HepG2 (cell line): Measurements from ENCODE around the gene CEBPA. TPM values are rescaled to one million over a fixed set of nuclear protein-coding genes. Genes with fewer than 3 reads are reported as not detected.

Experiments used
- CCDC6 ChIP-seq: sonication (generic); formaldehyde crosslinking; IDR thresholded peaks from 2 replicates; pipeline ENCODE4 v1.8.1; 2022; ENCODE audit warnings: mild to moderate bottlenecking, missing genetic modification reagents, moderate library complexity
- KLF11 ChIP-seq: IDR thresholded peaks from 2 replicates; pipeline ENCODE4 v1.6.1; 2016; ENCODE audit warnings: missing compliant biosample characterization
- NFKB2 ChIP-seq: sonication (generic); formaldehyde crosslinking; IDR thresholded peaks from 2 replicates; pipeline ENCODE4 v1.4.0; 2020; ENCODE audit warnings: missing genetic modification reagents, borderline replicate concordance
- NFKBIZ ChIP-seq: IDR thresholded peaks from 2 replicates; pipeline ENCODE4 v1.6.1; 2018; ENCODE audit warnings: missing genetic modification reagents, missing compliant biosample characterization
- PCBP2 ChIP-seq: fragments of 200-400 bp; formaldehyde crosslinking; optimal IDR thresholded peaks from 2 replicates; pipeline ENCODE3; 2018; ENCODE audit warnings: low read length, low read depth; ENCODE audit not compliant: poor library complexity, severe bottlenecking
- PITX1 ChIP-seq: sonication (generic); formaldehyde crosslinking; IDR thresholded peaks from 2 replicates; pipeline ENCODE4 v1.5.1; 2020; ENCODE audit warnings: mild to moderate bottlenecking, missing genetic modification reagents
- RARA ChIP-seq: IDR thresholded peaks from 2 replicates; pipeline ENCODE4 v1.6.1; 2016; ENCODE audit warnings: missing genetic modification reagents, missing compliant biosample characterization
- SKI ChIP-seq: fragments of 450-650 bp; IDR thresholded peaks from one replicate; pipeline ENCODE4 v1.6.1; 2018; ENCODE audit warnings: mild to moderate bottlenecking; ENCODE audit not compliant: partially characterized antibody
- THAP11 ChIP-seq: IDR thresholded peaks from 2 replicates; pipeline ENCODE4 v1.6.1; 2016; ENCODE audit warnings: missing biosample characterization, missing genetic modification reagents
- ZC3H13 ChIP-seq: sonication (generic); formaldehyde crosslinking; IDR thresholded peaks from 2 replicates; pipeline ENCODE4 v1.8.1; 2023; ENCODE audit warnings: mild to moderate bottlenecking, missing genetic modification reagents, moderate library complexity
- ZNF343 ChIP-seq: sonication (generic); formaldehyde crosslinking; IDR thresholded peaks from 2 replicates; pipeline ENCODE4 v1.4.0; 2020; ENCODE audit warnings: mild to moderate bottlenecking, missing genetic modification reagents
- ZNF431 ChIP-seq: sonication (generic); formaldehyde crosslinking; IDR thresholded peaks from 2 replicates; pipeline ENCODE4 v1.9.0; 2022; ENCODE audit warnings: missing genetic modification reagents, low read depth, mild to moderate bottlenecking, borderline replicate concordance
- ZNF788 ChIP-seq: sonication (generic); formaldehyde crosslinking; IDR thresholded peaks from 2 replicates; pipeline ENCODE4 v1.5.0; 2020; ENCODE audit warnings: mild to moderate bottlenecking, missing genetic modification reagents, borderline replicate concordance
- polyA plus RNA-seq, 8 experiments: library from polyadenylated mRNA; depleted of rRNA in 3 of 8; stranded (reverse) in 7 of 8; unstranded in 1 of 8; fragments of >200 nt; fragmentation: Illumina TruSeq in 4 of 8; extraction: Trizol in 4 of 8; gene quantifications; 2 replicates each; pipeline versions ENCODE4 v1.2.1 to v1.2.3, GENCODE V29; 2011 to 2016; ENCODE audit warnings: low read depth in 4 of 8, missing spikeins in 1 of 8, mixed read lengths in 1 of 8; ENCODE audit not compliant: insufficient read depth in 1 of 8
- total RNA-seq, 5 experiments: library from RNA; depleted of rRNA; stranded (reverse); fragments of >200 nt; fragmentation: Illumina TruSeq; extraction: Trizol; gene quantifications; 2 replicates each; pipeline ENCODE4 v1.2.3, GENCODE V29; 2016; ENCODE audit warnings: low read depth in 1 of 5
- TF ChIP-seq, protein P1 (sequence below): sonication (generic); formaldehyde crosslinking; conservative IDR thresholded peaks from 2 replicates; pipeline ENCODE4 v1.4.0; 2020; ENCODE audit warnings: missing genetic modification reagents
- TF ChIP-seq, protein P2 (sequence below): sonication (generic); formaldehyde crosslinking; IDR thresholded peaks from 2 replicates; pipeline ENCODE4 v1.5.0; 2020; ENCODE audit warnings: mild to moderate bottlenecking, missing genetic modification reagents
- TF ChIP-seq, protein P3 (sequence below): sonication (generic); formaldehyde crosslinking; IDR thresholded peaks from 2 replicates; pipeline ENCODE4 v1.5.1; 2020; ENCODE audit warnings: mild to moderate bottlenecking, missing genetic modification reagents
- TF ChIP-seq, protein P4 (sequence below): sonication (generic); formaldehyde crosslinking; IDR thresholded peaks from 2 replicates; pipeline ENCODE4 v1.8.1; 2022; ENCODE audit warnings: low read depth, mild to moderate bottlenecking, missing genetic modification reagents

The CEBPA gene
- total and polyA plus RNA-seq, 2 of the 13 experiments (the other 11 are each of a cell fraction or from before 2014, with no cell fraction given) = 24.8 to 103 TPM

DNA sequence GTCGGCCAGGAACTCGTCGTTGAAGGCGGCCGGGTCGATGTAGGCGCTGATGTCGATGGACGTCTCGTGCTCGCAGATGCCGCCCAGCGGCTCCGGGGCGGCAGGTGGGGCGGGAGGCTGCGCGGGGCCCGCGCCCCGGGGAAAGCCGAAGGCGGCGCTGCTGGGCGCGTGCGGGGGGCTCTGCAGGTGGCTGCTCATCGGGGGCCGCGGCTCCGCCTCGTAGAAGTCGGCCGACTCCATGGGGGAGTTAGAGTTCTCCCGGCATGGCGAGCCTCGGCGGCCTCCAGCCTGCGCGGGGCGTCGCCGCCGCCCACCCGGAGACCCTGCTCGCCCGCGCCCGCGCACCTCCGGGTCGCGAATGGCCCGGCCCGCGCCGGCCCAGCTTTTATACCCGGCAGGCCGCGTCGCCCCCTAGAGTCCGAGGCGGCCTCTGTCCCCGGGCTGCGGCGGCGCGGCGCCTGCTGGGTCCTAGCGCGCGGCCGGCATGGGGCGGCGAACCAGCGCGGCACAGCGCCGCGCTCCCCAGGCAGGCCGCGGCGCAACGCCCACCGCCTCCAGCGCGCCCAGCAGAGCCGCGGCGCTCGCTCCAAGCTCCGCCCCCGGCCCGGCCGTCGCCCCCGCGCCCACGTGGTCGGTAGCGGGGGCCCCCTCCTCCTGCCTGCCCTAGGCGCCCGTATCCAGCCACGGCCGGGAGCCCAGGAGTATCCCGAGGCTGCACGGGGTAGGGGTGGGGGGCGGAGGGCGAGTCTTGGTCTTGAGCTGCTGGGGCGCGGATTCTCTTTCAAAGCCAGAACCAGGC is at the start of gene CEBPA (continued):
- peak; percentile 28; the same call in 1 of the 2 replicates for TF ChIP-seq RARA (CRISPR knock-in tag)
- peak; percentile 61; the same call in 1 of the 2 replicates for TF ChIP-seq THAP11 (CRISPR knock-in tag)
- TF ChIP-seq ZNF343 (CRISPR knock-in tag) = peak; percentile 34; the same call in 1 of the 2 replicates
- TF ChIP-seq PITX1 (CRISPR knock-in tag) = no peak
- TF ChIP-seq SKI = peak; percentile 90
- TF ChIP-seq, protein P1, sequence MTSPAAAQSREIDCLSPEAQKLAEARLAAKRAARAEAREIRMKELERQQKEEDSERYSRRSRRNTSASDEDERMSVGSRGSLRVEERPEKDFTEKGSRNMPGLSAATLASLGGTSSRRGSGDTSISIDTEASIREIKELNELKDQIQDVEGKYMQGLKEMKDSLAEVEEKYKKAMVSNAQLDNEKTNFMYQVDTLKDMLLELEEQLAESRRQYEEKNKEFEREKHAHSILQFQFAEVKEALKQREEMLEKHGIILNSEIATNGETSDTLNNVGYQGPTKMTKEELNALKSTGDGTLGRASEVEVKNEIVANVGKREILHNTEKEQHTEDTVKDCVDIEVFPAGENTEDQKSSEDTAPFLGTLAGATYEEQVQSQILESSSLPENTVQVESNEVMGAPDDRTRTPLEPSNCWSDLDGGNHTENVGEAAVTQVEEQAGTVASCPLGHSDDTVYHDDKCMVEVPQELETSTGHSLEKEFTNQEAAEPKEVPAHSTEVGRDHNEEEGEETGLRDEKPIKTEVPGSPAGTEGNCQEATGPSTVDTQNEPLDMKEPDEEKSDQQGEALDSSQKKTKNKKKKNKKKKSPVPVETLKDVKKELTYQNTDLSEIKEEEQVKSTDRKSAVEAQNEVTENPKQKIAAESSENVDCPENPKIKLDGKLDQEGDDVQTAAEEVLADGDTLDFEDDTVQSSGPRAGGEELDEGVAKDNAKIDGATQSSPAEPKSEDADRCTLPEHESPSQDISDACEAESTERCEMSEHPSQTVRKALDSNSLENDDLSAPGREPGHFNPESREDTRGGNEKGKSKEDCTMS (CRISPR knock-in tag) = no peak
- TF ChIP-seq KLF11 (CRISPR knock-in tag) = peak; percentile 24; the same call in 1 of the 2 replicates
- TF ChIP-seq ZNF431 (CRISPR knock-in tag) = peak; percentile 50; the same call in 1 of the 2 replicates
- peak; percentile 68; the same call in 1 of the 2 replicates for TF ChIP-seq NFKB2
- TF ChIP-seq, protein P2, sequence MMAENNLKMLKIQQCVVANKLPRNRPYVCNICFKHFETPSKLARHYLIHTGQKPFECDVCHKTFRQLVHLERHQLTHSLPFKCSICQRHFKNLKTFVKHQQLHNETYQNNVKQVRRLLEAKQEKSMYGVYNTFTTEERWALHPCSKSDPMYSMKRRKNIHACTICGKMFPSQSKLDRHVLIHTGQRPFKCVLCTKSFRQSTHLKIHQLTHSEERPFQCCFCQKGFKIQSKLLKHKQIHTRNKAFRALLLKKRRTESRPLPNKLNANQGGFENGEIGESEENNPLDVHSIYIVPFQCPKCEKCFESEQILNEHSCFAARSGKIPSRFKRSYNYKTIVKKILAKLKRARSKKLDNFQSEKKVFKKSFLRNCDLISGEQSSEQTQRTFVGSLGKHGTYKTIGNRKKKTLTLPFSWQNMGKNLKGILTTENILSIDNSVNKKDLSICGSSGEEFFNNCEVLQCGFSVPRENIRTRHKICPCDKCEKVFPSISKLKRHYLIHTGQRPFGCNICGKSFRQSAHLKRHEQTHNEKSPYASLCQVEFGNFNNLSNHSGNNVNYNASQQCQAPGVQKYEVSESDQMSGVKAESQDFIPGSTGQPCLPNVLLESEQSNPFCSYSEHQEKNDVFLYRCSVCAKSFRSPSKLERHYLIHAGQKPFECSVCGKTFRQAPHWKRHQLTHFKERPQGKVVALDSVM (CRISPR knock-in tag) = peak; percentile 78; the same call in 1 of the 2 replicates
- peak; percentile 48; the same call in 1 of the 2 replicates for TF ChIP-seq ZC3H13 (CRISPR knock-in tag)
- TF ChIP-seq PCBP2 = no peak
- TF ChIP-seq ZNF788 (CRISPR knock-in tag) = peak; percentile 67; the same call in 1 of the 2 replicates
- TF ChIP-seq NFKBIZ (CRISPR knock-in tag) = no peak
- peak; percentile 95 for TF ChIP-seq CCDC6 (CRISPR knock-in tag)
- TF ChIP-seq, protein P3, sequence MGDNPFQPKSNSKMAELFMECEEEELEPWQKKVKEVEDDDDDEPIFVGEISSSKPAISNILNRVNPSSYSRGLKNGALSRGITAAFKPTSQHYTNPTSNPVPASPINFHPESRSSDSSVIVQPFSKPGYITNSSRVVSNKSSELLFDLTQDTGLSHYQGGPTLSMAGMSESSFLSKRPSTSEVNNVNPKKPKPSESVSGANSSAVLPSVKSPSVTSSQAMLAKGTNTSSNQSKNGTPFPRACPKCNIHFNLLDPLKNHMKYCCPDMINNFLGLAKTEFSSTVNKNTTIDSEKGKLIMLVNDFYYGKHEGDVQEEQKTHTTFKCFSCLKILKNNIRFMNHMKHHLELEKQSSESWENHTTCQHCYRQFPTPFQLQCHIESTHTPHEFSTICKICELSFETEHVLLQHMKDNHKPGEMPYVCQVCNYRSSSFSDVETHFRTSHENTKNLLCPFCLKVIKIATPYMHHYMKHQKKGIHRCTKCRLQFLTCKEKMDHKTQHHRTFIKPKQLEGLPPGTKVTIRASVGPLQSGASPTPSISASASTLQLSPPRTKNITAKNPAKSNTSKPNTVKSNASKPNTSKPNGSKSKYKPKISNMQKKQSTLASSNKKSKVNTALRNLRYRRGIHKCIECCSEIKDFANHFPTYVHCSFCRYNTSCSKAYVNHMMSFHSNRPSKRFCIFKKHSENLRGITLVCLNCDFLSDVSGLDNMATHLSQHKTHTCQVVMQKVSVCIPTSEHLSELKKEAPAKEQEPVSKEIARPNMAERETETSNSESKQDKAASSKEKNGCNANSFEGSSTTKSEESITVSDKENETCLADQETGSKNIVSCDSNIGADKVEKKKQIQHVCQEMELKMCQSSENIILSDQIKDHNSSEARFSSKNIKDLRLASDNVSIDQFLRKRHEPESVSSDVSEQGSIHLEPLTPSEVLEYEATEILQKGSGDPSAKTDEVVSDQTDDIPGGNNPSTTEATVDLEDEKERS (CRISPR knock-in tag) = peak; percentile 63; the same call in 1 of the 2 replicates
- TF ChIP-seq, protein P4, sequence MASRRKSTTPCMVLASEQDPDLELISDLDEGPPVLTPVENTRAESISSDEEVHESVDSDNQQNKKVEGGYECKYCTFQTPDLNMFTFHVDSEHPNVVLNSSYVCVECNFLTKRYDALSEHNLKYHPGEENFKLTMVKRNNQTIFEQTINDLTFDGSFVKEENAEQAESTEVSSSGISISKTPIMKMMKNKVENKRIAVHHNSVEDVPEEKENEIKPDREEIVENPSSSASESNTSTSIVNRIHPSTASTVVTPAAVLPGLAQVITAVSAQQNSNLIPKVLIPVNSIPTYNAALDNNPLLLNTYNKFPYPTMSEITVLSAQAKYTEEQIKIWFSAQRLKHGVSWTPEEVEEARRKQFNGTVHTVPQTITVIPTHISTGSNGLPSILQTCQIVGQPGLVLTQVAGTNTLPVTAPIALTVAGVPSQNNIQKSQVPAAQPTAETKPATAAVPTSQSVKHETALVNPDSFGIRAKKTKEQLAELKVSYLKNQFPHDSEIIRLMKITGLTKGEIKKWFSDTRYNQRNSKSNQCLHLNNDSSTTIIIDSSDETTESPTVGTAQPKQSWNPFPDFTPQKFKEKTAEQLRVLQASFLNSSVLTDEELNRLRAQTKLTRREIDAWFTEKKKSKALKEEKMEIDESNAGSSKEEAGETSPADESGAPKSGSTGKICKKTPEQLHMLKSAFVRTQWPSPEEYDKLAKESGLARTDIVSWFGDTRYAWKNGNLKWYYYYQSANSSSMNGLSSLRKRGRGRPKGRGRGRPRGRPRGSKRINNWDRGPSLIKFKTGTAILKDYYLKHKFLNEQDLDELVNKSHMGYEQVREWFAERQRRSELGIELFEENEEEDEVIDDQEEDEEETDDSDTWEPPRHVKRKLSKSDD = 0 out of 2 replicates have a peak, but pooled peaks have one; percentile 53
